HG03432 (cell line): ENCODE measurements around the gene PPME1.

Source experiments
- ATAC-seq: cut with Tn5 transposase; IDR thresholded peaks from one replicate; pipeline ENCODE4 v1.9.1; 2021; ENCODE audit warnings: mild to moderate bottlenecking, moderate library complexity; ENCODE audit not compliant: unreplicated experiment

Gene PPME1

GRCh38 chr11:74221816-74222215 lies 50.7 kb downstream of the PPME1 start:
- no peak for ATAC-seq

- no peak for ATAC-seq
Measured at GRCh38 chr11:74225565-74225964, 54.5 kb downstream of the PPME1 start.

- ATAC-seq: no peak
Measured at GRCh38 chr11:74226907-74227306, 55.8 kb downstream of the PPME1 start.

- ATAC-seq: no peak
Measured at GRCh38 chr11:74232311-74232950, 61.3 kb downstream of the PPME1 start.

- ATAC-seq: no peak
Measured at GRCh38 chr11:74233683-74234082, 62.6 kb downstream of the PPME1 start.

- ATAC-seq: no peak
Measured at GRCh38 chr11:74235121-74235520, 64.0 kb downstream of the PPME1 start.

GRCh38 chr11:74237541-74237940 lies 66.5 kb downstream of the PPME1 start:
- no peak for ATAC-seq

- ATAC-seq: no peak
Measured at GRCh38 chr11:74238243-74238642, 67.2 kb downstream of the PPME1 start.

- ATAC-seq: no peak
Measured at GRCh38 chr11:74248469-74248868, 77.4 kb downstream of the PPME1 start.

GRCh38 chr11:74249496-74249895 lies 78.4 kb downstream of the PPME1 start:
- ATAC-seq: no peak

GRCh38 chr11:74253361-74253760 lies 82.3 kb downstream of the PPME1 start:
- no peak for ATAC-seq

GRCh38 chr11:74255741-74256375 lies 84.8 kb downstream of the PPME1 start:
- no peak for ATAC-seq

- no peak for ATAC-seq
Measured at GRCh38 chr11:74256378-74257133, 85.5 kb downstream of the PPME1 start.

- ATAC-seq: no peak
Measured at GRCh38 chr11:74257959-74258553, 87.0 kb downstream of the PPME1 start.

GRCh38 chr11:74262725-74263124 lies 91.6 kb downstream of the PPME1 start:
- ATAC-seq: no peak

GRCh38 chr11:74265256-74265655 lies 94.2 kb downstream of the PPME1 start:
- no peak for ATAC-seq

- ATAC-seq: no peak
Measured at GRCh38 chr11:74267014-74267413, 95.9 kb downstream of the PPME1 start.

- no peak for ATAC-seq
Measured at GRCh38 chr11:74268456-74268855, 97.4 kb downstream of the PPME1 start.

- no peak for ATAC-seq
Measured at GRCh38 chr11:74269161-74269811, 98.2 kb downstream of the PPME1 start.

- ATAC-seq: no peak
Measured at GRCh38 chr11:74272276-74272675, 101.2 kb downstream of the PPME1 start.

- no peak for ATAC-seq
Measured at GRCh38 chr11:74276581-74276980, 105.5 kb downstream of the PPME1 start.
